ENCODE results near the gene KCNMA1.

Gene KCNMA1

GRCh38 chr10:77603534-77603927 lies 34.1 kb downstream of the KCNMA1 start:
- Histone ChIP-seq H3K9ac (no peak overlapping the region), H3K4me2 (peak overlapping the region; percentile 16; the same call in 1 of the 2 replicates), H3K36me3 (ENCODE audit: insufficient read depth) (no peaks in the 10 kb centered on the region), H4K20me1 (ENCODE audit: insufficient read depth) (no peaks in the 10 kb centered on the region), H3K4me1 (ENCODE audit: low read depth, poor library complexity, severe bottlenecking) (peaks cover 16% of the 10 kb centered on the region), H2AFZ (ENCODE audit: low read depth) (peak overlapping the region; percentile 14; the same call in 1 of the 2 replicates), H3K27me3 (ENCODE audit: insufficient read depth, low read depth) (no peaks in the 10 kb centered on the region), H3K79me2 (ENCODE audit: insufficient read depth, low read depth) (no peaks in the 10 kb centered on the region), H3K4me3 (IDR thresholded peaks at IDR 0.05; ENCODE audit: insufficient read depth, low read depth, low read length) (no peak overlapping the region), H3K27ac (peak overlapping the region; percentile 18; the same call in 1 of the 2 replicates)
- TF ChIP-seq CTCF (conservative IDR thresholded peaks at IDR 0.05; ENCODE audit: low read depth, low read length), result no peak

- H3K36me3 ChIP-seq (ENCODE audit: insufficient read depth), result no peaks in the 10 kb centered on the region
- H3K9ac ChIP-seq, result no peak overlapping the region
- TF ChIP-seq CTCF (conservative IDR thresholded peaks at IDR 0.05; ENCODE audit: low read depth, low read length), result no peak
- H3K4me1 ChIP-seq (ENCODE audit: low read depth, poor library complexity, severe bottlenecking), result peaks cover 16% of the 10 kb centered on the region
- peak overlapping the region; percentile 16; the same call in 1 of the 2 replicates for H3K4me2 ChIP-seq
- H3K79me2 ChIP-seq (ENCODE audit: insufficient read depth, low read depth), result no peaks in the 10 kb centered on the region
- H3K4me3 ChIP-seq (IDR thresholded peaks at IDR 0.05; ENCODE audit: insufficient read depth, low read depth, low read length), result no peak overlapping the region
- H3K27ac ChIP-seq, result no peak overlapping the region
- H4K20me1 ChIP-seq (ENCODE audit: insufficient read depth), result no peaks in the 10 kb centered on the region
- no peak overlapping the region for H2AFZ ChIP-seq (ENCODE audit: low read depth)
- no peaks in the 10 kb centered on the region for H3K27me3 ChIP-seq (ENCODE audit: insufficient read depth, low read depth)
Observed at GRCh38 chr10:77602913-77603533, 34.6 kb downstream of the KCNMA1 start.

- no peaks in the 10 kb centered on the region for H3K27me3 ChIP-seq (ENCODE audit: insufficient read depth, low read depth)
- no peak overlapping the region for H3K4me2 ChIP-seq
- TF ChIP-seq CTCF (conservative IDR thresholded peaks at IDR 0.05; ENCODE audit: low read depth, low read length), result no peak
- no peaks in the 10 kb centered on the region for H3K79me2 ChIP-seq (ENCODE audit: insufficient read depth, low read depth)
- H3K4me1 ChIP-seq (ENCODE audit: low read depth, poor library complexity, severe bottlenecking), result peaks cover 16% of the 10 kb centered on the region
- H4K20me1 ChIP-seq (ENCODE audit: insufficient read depth), result no peaks in the 10 kb centered on the region
- no peak overlapping the region for H3K9ac ChIP-seq
- H2AFZ ChIP-seq (ENCODE audit: low read depth), result no peak overlapping the region
- H3K36me3 ChIP-seq (ENCODE audit: insufficient read depth), result no peaks in the 10 kb centered on the region
- no peak overlapping the region for H3K4me3 ChIP-seq (IDR thresholded peaks at IDR 0.05; ENCODE audit: insufficient read depth, low read depth, low read length)
- H3K27ac ChIP-seq, result no peak overlapping the region
Observed at GRCh38 chr10:77602231-77602912, 35.2 kb downstream of the KCNMA1 start.

GRCh38 chr10:77601488-77601887 lies 36.1 kb downstream of the KCNMA1 start:
- no peak for TF ChIP-seq CTCF (conservative IDR thresholded peaks at IDR 0.05; ENCODE audit: low read depth, low read length)
- H3K36me3 ChIP-seq (ENCODE audit: insufficient read depth), result no peaks in the 10 kb centered on the region
- no peaks in the 10 kb centered on the region for H3K79me2 ChIP-seq (ENCODE audit: insufficient read depth, low read depth)
- H3K9ac ChIP-seq, result no peak overlapping the region
- no peaks in the 10 kb centered on the region for H3K27me3 ChIP-seq (ENCODE audit: insufficient read depth, low read depth)
- no peak overlapping the region for H3K4me3 ChIP-seq (IDR thresholded peaks at IDR 0.05; ENCODE audit: insufficient read depth, low read depth, low read length)
- no peaks in the 10 kb centered on the region for H4K20me1 ChIP-seq (ENCODE audit: insufficient read depth)
- peaks cover 16% of the 10 kb centered on the region for H3K4me1 ChIP-seq (ENCODE audit: low read depth, poor library complexity, severe bottlenecking)
- no peak overlapping the region for H3K27ac ChIP-seq
- H2AFZ ChIP-seq (ENCODE audit: low read depth), result no peak overlapping the region
- H3K4me2 ChIP-seq, result no peak overlapping the region

Data from KMS-11 (cell line).